ENCODE data around the gene ATP2B2.

ATP2B2 gene

GRCh38 chr3:10283638-10284037, 221.7 kb downstream of the ATP2B2 start:
- Histone ChIP-seq H2BK12ac (ENCODE audit: low read length) (no peak overlapping the region), H3K4me2 (ENCODE audit: low read length) (no peak overlapping the region), H3K27ac (ENCODE audit: low read depth, low read length) (no peak overlapping the region), H3K4me1 (ENCODE audit: control insufficient read depth in 1 of 2, insufficient read depth in 2 of 2, low read length in 2 of 2) (peaks cover 0 to 4% of the 10 kb centered on the region in 2 experiments), H4K91ac (ENCODE audit: low read depth, low read length) (no peak overlapping the region), H3K9me3 (ENCODE audit: insufficient read depth, low read depth, low read length) (peaks cover 3% of the 10 kb centered on the region), H2BK5ac (ENCODE audit: low read depth, low read length, poor library complexity) (no peak overlapping the region), H3K4ac (ENCODE audit: low read depth, low read length) (no peak overlapping the region), H4K12ac (ENCODE audit: low read depth, low read length) (no peak overlapping the region), H3K9ac (ENCODE audit: low read length) (no peak overlapping the region), H3K27me3 (ENCODE audit: insufficient read depth, low read length) (no peaks in the 10 kb centered on the region), H2AK5ac (ENCODE audit: low read length) (no peak overlapping the region), H3K18ac (ENCODE audit: low read length) (no peak overlapping the region), H3K36me3 (ENCODE audit: control insufficient read depth in 1 of 2, insufficient read depth in 2 of 2, low read length in 2 of 2) (peaks cover 28 to 38% of the 10 kb centered on the region in 2 experiments), H3K79me1 (ENCODE audit: low read length) (no peaks in the 10 kb centered on the region), H3K79me2 (ENCODE audit: control insufficient read depth, insufficient read depth, low read length, poor library complexity) (no peaks in the 10 kb centered on the region), H3K23ac (ENCODE audit: low read length) (no peak overlapping the region), H2AFZ (ENCODE audit: insufficient read depth, low read length, poor library complexity) (no peak overlapping the region), H3K14ac (ENCODE audit: low read length) (no peak overlapping the region), H4K8ac (ENCODE audit: low read depth, low read length) (no peak overlapping the region), H2BK120ac (ENCODE audit: insufficient read depth, low read length, poor library complexity) (no peak overlapping the region), H3K4me3 (ENCODE audit: low read depth, low read length) (no peak overlapping the region)
- DNase-seq: no peak
- WGBS (ENCODE audit: extremely low coverage, insufficient coverage, insufficient read length): no CpG with 5 or more reads among the region's 5 CpGs

DNA sequence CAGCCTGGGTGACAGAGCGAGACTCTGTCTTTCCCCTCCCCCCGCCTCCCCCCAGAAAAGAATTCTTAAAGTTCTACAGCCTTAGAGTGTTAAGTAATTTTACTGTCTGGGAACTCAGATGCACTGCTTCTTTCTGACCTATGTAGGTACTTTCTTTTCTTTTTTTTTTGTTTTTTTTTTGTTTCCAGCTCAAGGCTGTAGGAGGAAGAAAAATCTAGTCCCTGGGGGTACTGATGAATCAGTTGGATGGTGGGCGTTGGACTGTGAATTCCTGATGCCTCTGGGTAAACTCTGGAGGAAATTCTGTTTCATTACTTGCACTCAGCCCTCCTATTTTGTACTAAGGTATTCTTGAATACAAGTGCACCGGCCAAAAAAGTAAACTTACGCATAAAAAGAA, 223.4 kb downstream of the ATP2B2 start:
- Histone ChIP-seq H3K4me1 (ENCODE audit: control insufficient read depth in 1 of 2, insufficient read depth in 2 of 2, low read length in 2 of 2) (peaks cover 0 to 4% of the 10 kb centered on the region in 2 experiments), H3K23ac (ENCODE audit: low read length) (no peak overlapping the region), H3K4ac (ENCODE audit: low read depth, low read length) (no peak overlapping the region), H2BK120ac (ENCODE audit: insufficient read depth, low read length, poor library complexity) (no peak overlapping the region), H3K79me2 (ENCODE audit: control insufficient read depth, insufficient read depth, low read length, poor library complexity) (no peaks in the 10 kb centered on the region), H3K9me3 (ENCODE audit: insufficient read depth, low read depth, low read length) (peaks cover 3% of the 10 kb centered on the region), H3K9ac (ENCODE audit: low read length) (no peak overlapping the region), H4K8ac (ENCODE audit: low read depth, low read length) (no peak overlapping the region), H2AFZ (ENCODE audit: insufficient read depth, low read length, poor library complexity) (no peak overlapping the region), H2AK5ac (ENCODE audit: low read length) (no peak overlapping the region), H4K91ac (ENCODE audit: low read depth, low read length) (no peak overlapping the region), H2BK5ac (ENCODE audit: low read depth, low read length, poor library complexity) (no peak overlapping the region), H3K79me1 (ENCODE audit: low read length) (no peaks in the 10 kb centered on the region), H3K18ac (ENCODE audit: low read length) (no peak overlapping the region), H3K14ac (ENCODE audit: low read length) (no peak overlapping the region), H4K12ac (ENCODE audit: low read depth, low read length) (no peak overlapping the region), H3K4me3 (ENCODE audit: low read depth, low read length) (no peak overlapping the region), H3K4me2 (ENCODE audit: low read length) (no peak overlapping the region), H3K36me3 (ENCODE audit: control insufficient read depth in 1 of 2, insufficient read depth in 2 of 2, low read length in 2 of 2) (peaks cover 32 to 41% of the 10 kb centered on the region in 2 experiments), H2BK12ac (ENCODE audit: low read length) (no peak overlapping the region), H3K27ac (ENCODE audit: low read depth, low read length) (no peak overlapping the region), H3K27me3 (ENCODE audit: insufficient read depth, low read length) (no peaks in the 10 kb centered on the region)
- DNase-seq: no peak
- no CpG with 5 or more reads among the region's 5 CpGs for WGBS (ENCODE audit: extremely low coverage, insufficient coverage, insufficient read length)

DNA sequence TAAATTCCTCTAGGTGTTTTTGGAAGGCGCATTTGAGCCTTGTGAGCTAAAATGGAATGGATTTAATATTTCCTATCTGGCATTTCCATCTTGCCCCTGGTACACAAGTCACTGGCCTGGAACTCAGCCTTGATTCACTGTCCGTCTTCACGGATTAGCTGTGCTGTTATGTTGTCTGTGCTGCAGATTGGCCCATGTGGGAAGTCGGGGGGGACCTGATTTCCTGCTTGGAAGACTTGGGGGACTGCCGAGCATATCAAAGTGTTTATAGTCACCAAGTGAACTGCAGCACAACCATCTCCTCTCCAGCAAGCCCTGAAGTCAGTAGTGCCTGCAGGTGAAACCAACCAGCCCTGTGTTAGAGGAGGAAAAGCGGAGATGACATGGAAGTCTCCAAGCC, 224.8 kb downstream of the ATP2B2 start:
- no CpG with 5 or more reads among the region's 6 CpGs for WGBS (ENCODE audit: extremely low coverage, insufficient coverage, insufficient read length)
- H2BK12ac ChIP-seq (ENCODE audit: low read length): no peak overlapping the region
- no peak for DNase-seq
- no peaks in the 10 kb centered on the region for H3K4me1 ChIP-seq (ENCODE audit: control insufficient read depth in 1 of 2, insufficient read depth in 2 of 2, low read length in 2 of 2)
- H3K23ac ChIP-seq (ENCODE audit: low read length): no peak overlapping the region
- H3K27ac ChIP-seq (ENCODE audit: low read depth, low read length): no peak overlapping the region
- H4K8ac ChIP-seq (ENCODE audit: low read depth, low read length): no peak overlapping the region
- H3K14ac ChIP-seq (ENCODE audit: low read length): no peak overlapping the region
- H3K9me3 ChIP-seq (ENCODE audit: insufficient read depth, low read depth, low read length): no peaks in the 10 kb centered on the region
- no peaks in the 10 kb centered on the region for H3K79me2 ChIP-seq (ENCODE audit: control insufficient read depth, insufficient read depth, low read length, poor library complexity)
- H3K18ac ChIP-seq (ENCODE audit: low read length): no peak overlapping the region
- H4K12ac ChIP-seq (ENCODE audit: low read depth, low read length): no peak overlapping the region
- no peak overlapping the region for H2BK120ac ChIP-seq (ENCODE audit: insufficient read depth, low read length, poor library complexity)
- H4K91ac ChIP-seq (ENCODE audit: low read depth, low read length): no peak overlapping the region
- H2BK5ac ChIP-seq (ENCODE audit: low read depth, low read length, poor library complexity): no peak overlapping the region
- H3K4me2 ChIP-seq (ENCODE audit: low read length): no peak overlapping the region
- H3K79me1 ChIP-seq (ENCODE audit: low read length): no peaks in the 10 kb centered on the region
- H2AK5ac ChIP-seq (ENCODE audit: low read length): no peak overlapping the region
- peaks cover 38 to 42% of the 10 kb centered on the region in 2 experiments for H3K36me3 ChIP-seq (ENCODE audit: control insufficient read depth in 1 of 2, insufficient read depth in 2 of 2, low read length in 2 of 2)
- no peak overlapping the region for H3K9ac ChIP-seq (ENCODE audit: low read length)
- H2AFZ ChIP-seq (ENCODE audit: insufficient read depth, low read length, poor library complexity): no peak overlapping the region
- no peak overlapping the region for H3K4ac ChIP-seq (ENCODE audit: low read depth, low read length)
- no peaks in the 10 kb centered on the region for H3K27me3 ChIP-seq (ENCODE audit: insufficient read depth, low read length)
- no peak overlapping the region for H3K4me3 ChIP-seq (ENCODE audit: low read depth, low read length)

GRCh38 chr3:10280177-10280529, 225.2 kb downstream of the ATP2B2 start:
- Histone ChIP-seq H3K23ac (ENCODE audit: low read length) (no peak overlapping the region), H3K4me2 (ENCODE audit: low read length) (no peak overlapping the region), H3K9ac (ENCODE audit: low read length) (no peak overlapping the region), H3K4ac (ENCODE audit: low read depth, low read length) (no peak overlapping the region), H4K8ac (ENCODE audit: low read depth, low read length) (no peak overlapping the region), H3K27me3 (ENCODE audit: insufficient read depth, low read length) (no peaks in the 10 kb centered on the region), H3K79me1 (ENCODE audit: low read length) (no peaks in the 10 kb centered on the region), H3K4me3 (ENCODE audit: low read depth, low read length) (no peak overlapping the region), H3K27ac (ENCODE audit: low read depth, low read length) (no peak overlapping the region), H4K12ac (ENCODE audit: low read depth, low read length) (no peak overlapping the region), H3K9me3 (ENCODE audit: insufficient read depth, low read depth, low read length) (no peaks in the 10 kb centered on the region), H3K4me1 (ENCODE audit: control insufficient read depth in 1 of 2, insufficient read depth in 2 of 2, low read length in 2 of 2) (no peaks in the 10 kb centered on the region), H3K14ac (ENCODE audit: low read length) (no peak overlapping the region), H4K91ac (ENCODE audit: low read depth, low read length) (no peak overlapping the region), H3K36me3 (ENCODE audit: control insufficient read depth in 1 of 2, insufficient read depth in 2 of 2, low read length in 2 of 2) (peaks cover 38 to 41% of the 10 kb centered on the region in 2 experiments), H2AFZ (ENCODE audit: insufficient read depth, low read length, poor library complexity) (no peak overlapping the region), H2BK5ac (ENCODE audit: low read depth, low read length, poor library complexity) (no peak overlapping the region), H3K18ac (ENCODE audit: low read length) (no peak overlapping the region), H2BK12ac (ENCODE audit: low read length) (no peak overlapping the region), H2BK120ac (ENCODE audit: insufficient read depth, low read length, poor library complexity) (no peak overlapping the region), H2AK5ac (ENCODE audit: low read length) (no peak overlapping the region), H3K79me2 (ENCODE audit: control insufficient read depth, insufficient read depth, low read length, poor library complexity) (no peaks in the 10 kb centered on the region)
- DNase-seq: peak; percentile 8 to 60
- WGBS (ENCODE audit: extremely low coverage, insufficient coverage, insufficient read length): no CpG with 5 or more reads among the region's 5 CpGs
